Prostate gland (tissue), 2 donors: Measurements from ENCODE around the gene ARHGEF39. TPM values are rescaled to one million over a fixed set of nuclear protein-coding genes. Genes with fewer than 3 reads are reported as not detected.

ENCODE experiments used
- DNase-seq: peaks from one replicate; pipeline ENCODE4 v3.0.0-alpha.2; 2019; ENCODE audit warnings: low spot score
- H3K27ac ChIP-seq, 2 donors: fragments of 200-600 bp; sonication (generic); 2 replicates each; pipeline ENCODE4 v1.5.1; 2017 to 2019
- H3K27me3 ChIP-seq: fragments of 200-600 bp; sonication (generic); replicated peaks from 2 replicates; pipeline ENCODE4 v1.5.1; 2019; ENCODE audit not compliant: insufficient read depth
- H3K36me3 ChIP-seq, 2 donors: fragments of 200-600 bp; sonication (generic); 1 replicate in 1 of 2; 2 replicates in 1 of 2; pipeline versions ENCODE4 v1.5.1 to v1.8.1; 2017 to 2019
- H3K4me1 ChIP-seq: fragments of 200-600 bp; sonication (generic); replicated peaks from 2 replicates; pipeline ENCODE4 v1.5.1; 2019
- H3K4me3 ChIP-seq, 2 donors: fragments of 200-600 bp; sonication (generic); 2 replicates each; pipeline ENCODE4 v1.5.1; 2017 to 2019
- H3K9me3 ChIP-seq: fragments of 200-600 bp; sonication (generic); 2 replicates; pipeline ENCODE4 v1.5.1; 2017
- POLR2A ChIP-seq: fragments of 450-650 bp; IDR thresholded peaks from one replicate; pipeline ENCODE4 v1.6.1; 2016; ENCODE audit warnings: antibody characterized with exemption, mild to moderate bottlenecking
- POLR2AphosphoS5 ChIP-seq: sonication (generic); formaldehyde crosslinking; IDR thresholded peaks from one replicate; pipeline ENCODE4 v1.6.1; 2017; ENCODE audit warnings: antibody characterized with exemption
- WGBS: methylation state at CpG from one replicate; pipeline ENCODE4 v1.1.5; 2018; 5-methylcytosine and 5-hydroxymethylcytosine counted together
- intact Hi-C: fragments of 100-400 bp; cut with DNase I; formaldehyde crosslinking; loops from one replicate; pipeline ENCODE4 v1.14.2; 2022
- total RNA-seq, 2 donors: library from RNA; depleted of rRNA; stranded (reverse); fragments of >200 nt; gene quantifications; one replicate each; pipeline ENCODE4 v1.1.0, GENCODE V29; 2016
- TF ChIP-seq, protein P1 (sequence below), 4 experiments: fragments of 200-600 bp in 2 of 4; fragments of 450-650 bp in 2 of 4; sonication (generic) in 2 of 4; IDR thresholded peaks; 1 replicate in 3 of 4; 2 replicates in 1 of 4; pipeline ENCODE4 v1.5.1; 2016 to 2019; ENCODE audit warnings: antibody characterized with exemption in 4 of 4, mild to moderate bottlenecking in 2 of 4, moderate library complexity in 2 of 4

The ARHGEF39 gene
- total RNA-seq, 2 donors from 2014 or later, result 1.1 to 1.8 TPM

DNA sequence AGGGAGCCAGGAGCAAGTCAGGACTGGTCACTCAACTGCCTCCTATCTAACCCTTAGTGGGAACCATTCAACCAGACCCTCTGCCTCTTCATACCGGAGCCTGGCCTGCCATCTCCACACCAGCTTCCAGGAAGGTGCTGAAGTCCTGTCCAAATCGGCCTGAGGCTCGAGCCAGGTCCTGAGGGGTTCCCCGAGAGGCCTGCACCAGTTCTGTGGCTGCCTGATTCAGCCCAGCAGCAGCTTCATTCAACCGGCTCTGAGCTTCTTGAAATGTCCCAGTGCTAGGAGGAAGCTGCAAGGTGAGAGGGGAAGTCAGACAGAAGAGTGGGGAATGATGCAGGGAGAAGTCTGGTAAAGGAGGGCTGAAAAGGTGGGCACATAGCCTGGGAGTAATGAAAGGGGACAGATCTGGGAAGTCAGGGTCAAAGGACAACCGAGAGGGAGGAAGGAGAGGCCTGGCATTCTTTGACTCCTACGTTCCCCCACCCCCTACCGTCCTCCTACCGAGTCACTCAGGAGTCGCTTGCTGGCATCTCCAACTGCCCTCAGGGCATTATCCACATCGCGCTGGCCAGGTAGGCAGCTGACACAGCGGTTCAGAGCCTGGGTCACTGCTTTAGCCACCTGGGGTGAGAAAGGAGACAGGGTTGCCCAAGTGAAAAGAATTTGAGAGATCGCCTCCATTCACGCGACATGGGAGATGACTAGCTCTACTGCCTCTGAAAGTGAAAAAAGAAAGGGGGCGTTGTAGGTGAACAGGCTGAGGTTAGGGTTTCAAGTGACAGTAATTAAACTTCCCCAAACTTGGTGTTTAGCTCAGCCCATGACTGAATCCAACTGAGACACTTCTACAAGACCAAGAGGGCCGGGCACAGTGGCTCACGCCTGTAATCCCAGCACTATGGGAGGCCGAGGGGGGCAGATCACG, 46.8 kb upstream of the ARHGEF39 start:
- DNase-seq, result no peak
- H3K27me3 ChIP-seq, result no peaks in the 10 kb centered on the region
- no peak overlapping the region for H3K4me3 ChIP-seq
- H3K27ac ChIP-seq, result no peak overlapping the region
- TF ChIP-seq POLR2A (no peak), POLR2AphosphoS5 (no peak)
- TF ChIP-seq, protein P1, sequence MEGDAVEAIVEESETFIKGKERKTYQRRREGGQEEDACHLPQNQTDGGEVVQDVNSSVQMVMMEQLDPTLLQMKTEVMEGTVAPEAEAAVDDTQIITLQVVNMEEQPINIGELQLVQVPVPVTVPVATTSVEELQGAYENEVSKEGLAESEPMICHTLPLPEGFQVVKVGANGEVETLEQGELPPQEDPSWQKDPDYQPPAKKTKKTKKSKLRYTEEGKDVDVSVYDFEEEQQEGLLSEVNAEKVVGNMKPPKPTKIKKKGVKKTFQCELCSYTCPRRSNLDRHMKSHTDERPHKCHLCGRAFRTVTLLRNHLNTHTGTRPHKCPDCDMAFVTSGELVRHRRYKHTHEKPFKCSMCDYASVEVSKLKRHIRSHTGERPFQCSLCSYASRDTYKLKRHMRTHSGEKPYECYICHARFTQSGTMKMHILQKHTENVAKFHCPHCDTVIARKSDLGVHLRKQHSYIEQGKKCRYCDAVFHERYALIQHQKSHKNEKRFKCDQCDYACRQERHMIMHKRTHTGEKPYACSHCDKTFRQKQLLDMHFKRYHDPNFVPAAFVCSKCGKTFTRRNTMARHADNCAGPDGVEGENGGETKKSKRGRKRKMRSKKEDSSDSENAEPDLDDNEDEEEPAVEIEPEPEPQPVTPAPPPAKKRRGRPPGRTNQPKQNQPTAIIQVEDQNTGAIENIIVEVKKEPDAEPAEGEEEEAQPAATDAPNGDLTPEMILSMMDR (IDR thresholded peaks at IDR 0.05), result no peak
- intact Hi-C loops, result no loop called here
- no peaks in the 10 kb centered on the region for H3K9me3 ChIP-seq
- H3K36me3 ChIP-seq, result peaks cover 55 to 65% of the 10 kb centered on the region in 2 donors
- H3K4me1 ChIP-seq, result no peaks in the 10 kb centered on the region
- WGBS, result 83% methylated on average over 21 of the region's 21 CpGs

GRCh38 chr9:35710818-35711500, 46.0 kb upstream of the ARHGEF39 start:
- Histone ChIP-seq H3K27ac (no peak overlapping the region), H3K9me3 (no peaks in the 10 kb centered on the region), H3K27me3 (no peaks in the 10 kb centered on the region), H3K36me3 (peaks cover 63 to 67% of the 10 kb centered on the region in 2 donors), H3K4me3 (no peak overlapping the region), H3K4me1 (no peaks in the 10 kb centered on the region)
- 84% methylated on average over 7 of the region's 7 CpGs for WGBS
- DNase-seq, result no peak
- intact Hi-C loops, result no loop called here
- no peak for TF ChIP-seq POLR2AphosphoS5
- TF ChIP-seq, protein P1 (IDR thresholded peaks at IDR 0.05), result no peak
- no peak for TF ChIP-seq POLR2A

DNA sequence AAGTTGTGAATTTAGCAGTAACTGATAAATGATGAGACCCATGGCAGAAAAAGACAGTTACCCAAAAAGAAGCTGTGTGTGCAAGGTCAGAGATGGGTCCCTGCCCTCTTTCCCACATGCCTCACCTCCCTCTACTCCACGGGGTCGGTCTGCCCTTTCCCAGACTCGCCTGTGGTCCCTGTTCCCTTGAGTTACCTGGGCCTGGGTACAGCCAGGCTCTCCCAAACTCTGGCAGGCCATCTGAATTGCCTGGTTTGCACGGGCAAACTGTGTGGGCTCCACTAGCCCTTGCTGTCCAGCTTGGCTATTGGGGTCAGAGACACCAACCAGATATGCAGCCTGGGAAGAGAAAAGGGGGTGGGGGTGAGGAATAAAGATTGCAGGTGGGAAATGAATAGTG, 43.2 kb upstream of the ARHGEF39 start:
- Histone ChIP-seq H3K4me3 (no peak overlapping the region), H3K4me1 (no peaks in the 10 kb centered on the region), H3K27me3 (no peaks in the 10 kb centered on the region), H3K27ac (no peak overlapping the region), H3K9me3 (no peaks in the 10 kb centered on the region), H3K36me3 (peaks cover 69 to 72% of the 10 kb centered on the region in 2 donors)
- intact Hi-C loops, result no loop called here
- no peak for DNase-seq
- no peak for TF ChIP-seq POLR2A
- TF ChIP-seq, protein P1 (IDR thresholded peaks at IDR 0.05), result no peak
- TF ChIP-seq POLR2AphosphoS5, result no peak
- WGBS, result 88% methylated on average over 4 of the region's 4 CpGs

- 80% methylated on average over 10 of the region's 10 CpGs for WGBS
- no peak for TF ChIP-seq POLR2A
- TF ChIP-seq POLR2AphosphoS5, result no peak
- TF ChIP-seq, protein P1 (IDR thresholded peaks at IDR 0.05), result no peak
- Histone ChIP-seq H3K27me3 (no peaks in the 10 kb centered on the region), H3K4me3 (no peak overlapping the region), H3K9me3 (no peaks in the 10 kb centered on the region), H3K27ac (no peak overlapping the region), H3K4me1 (no peaks in the 10 kb centered on the region), H3K36me3 (peaks cover 64 to 67% of the 10 kb centered on the region in 2 donors)
- intact Hi-C loops, result no loop called here
- DNase-seq, result no peak
Observed at GRCh38 chr9:35706951-35707350, 42.0 kb upstream of the ARHGEF39 start.
